HG03439 (cell line): Measurements from ENCODE around the gene DCLK1.
A peak's percentile ranks its signal among the peaks of the same experiment; 100 is the strongest.

Experiments
- ATAC-seq: cut with Tn5 transposase; IDR thresholded peaks from one replicate; pipeline ENCODE4 v1.9.1; 2021; ENCODE audit warnings: mild to moderate bottlenecking, moderate library complexity; ENCODE audit not compliant: unreplicated experiment

Gene DCLK1

GRCh38 chr13:35794734-35795389 lies 336.3 kb downstream of the DCLK1 start:
- no peak for ATAC-seq

- ATAC-seq = no peak
Observed at GRCh38 chr13:35793823-35794222, 337.4 kb downstream of the DCLK1 start.

GRCh38 chr13:35792911-35793310 lies 338.3 kb downstream of the DCLK1 start:
- no peak for ATAC-seq

- ATAC-seq = no peak
Observed at GRCh38 chr13:35792021-35792420, 339.2 kb downstream of the DCLK1 start.

- ATAC-seq = no peak
Observed at GRCh38 chr13:35791184-35791851, 339.9 kb downstream of the DCLK1 start.

- ATAC-seq = peak; percentile 86
Observed at GRCh38 chr13:35789335-35790165, 341.6 kb downstream of the DCLK1 start.

- no peak for ATAC-seq
Observed at GRCh38 chr13:35787937-35788336, 343.2 kb downstream of the DCLK1 start.

- ATAC-seq = no peak
Observed at GRCh38 chr13:35785576-35786303, 345.4 kb downstream of the DCLK1 start.

GRCh38 chr13:35784286-35784951 lies 346.8 kb downstream of the DCLK1 start:
- no peak for ATAC-seq

- ATAC-seq = no peak
Observed at GRCh38 chr13:35782793-35783192, 348.4 kb downstream of the DCLK1 start.

- no peak for ATAC-seq
Observed at GRCh38 chr13:35781036-35782000, 349.9 kb downstream of the DCLK1 start.

GRCh38 chr13:35780613-35781012 lies 350.6 kb downstream of the DCLK1 start:
- no peak for ATAC-seq

GRCh38 chr13:35771898-35772297 lies 359.3 kb downstream of the DCLK1 start:
- no peak for ATAC-seq

GRCh38 chr13:35770756-35771297 lies 360.4 kb downstream of the DCLK1 start:
- no peak for ATAC-seq

- no peak for ATAC-seq
Observed at GRCh38 chr13:35769812-35770211, 361.4 kb downstream of the DCLK1 start.

- ATAC-seq = no peak
Observed at GRCh38 chr13:35768551-35768950, 362.6 kb downstream of the DCLK1 start.

GRCh38 chr13:35768073-35768472 lies 363.1 kb downstream of the DCLK1 start:
- no peak for ATAC-seq

- ATAC-seq = no peak
Observed at GRCh38 chr13:35767256-35767976, 363.8 kb downstream of the DCLK1 start.

- ATAC-seq = no peak
Observed at GRCh38 chr13:35766663-35767062, 364.5 kb downstream of the DCLK1 start.
